HG03175 (cell line): ENCODE measurements around the gene HSD17B8.
A peak's percentile ranks its signal among the peaks of the same experiment; 100 is the strongest.

Experiments
- ATAC-seq: cut with Tn5 transposase; IDR thresholded peaks from one replicate; pipeline ENCODE4 v1.9.1; 2021; ENCODE audit warnings: mild to moderate bottlenecking, moderate library complexity; ENCODE audit not compliant: unreplicated experiment

HSD17B8 gene

GRCh38 chr6:33204415-33205190 lies at the start of gene HSD17B8:
TSS of gene HSD17B8 (plus strand) at chr6:33204655. CDS start at chr6:33204669, 14 bp downstream.
- ATAC-seq, result peak; percentile 58

- ATAC-seq, result no peak
These were observed 47.9 kb upstream of the HSD17B8 start for GRCh38 chr6:33156561-33156960.

- no peak for ATAC-seq
These were observed 47.5 kb upstream of the HSD17B8 start for GRCh38 chr6:33156964-33157363.

GRCh38 chr6:33160096-33160495 lies 44.4 kb upstream of the HSD17B8 start:
- ATAC-seq, result no peak

GRCh38 chr6:33160728-33161344 lies 43.6 kb upstream of the HSD17B8 start:
- no peak for ATAC-seq

GRCh38 chr6:33161354-33162331 lies 42.8 kb upstream of the HSD17B8 start:
- ATAC-seq, result peak; percentile 59

GRCh38 chr6:33163540-33163939 lies 40.9 kb upstream of the HSD17B8 start:
- no peak for ATAC-seq

- no peak for ATAC-seq
These were observed 40.3 kb upstream of the HSD17B8 start for GRCh38 chr6:33164176-33164575.

- ATAC-seq, result no peak
These were observed 39.6 kb upstream of the HSD17B8 start for GRCh38 chr6:33164665-33165373.

DNA sequence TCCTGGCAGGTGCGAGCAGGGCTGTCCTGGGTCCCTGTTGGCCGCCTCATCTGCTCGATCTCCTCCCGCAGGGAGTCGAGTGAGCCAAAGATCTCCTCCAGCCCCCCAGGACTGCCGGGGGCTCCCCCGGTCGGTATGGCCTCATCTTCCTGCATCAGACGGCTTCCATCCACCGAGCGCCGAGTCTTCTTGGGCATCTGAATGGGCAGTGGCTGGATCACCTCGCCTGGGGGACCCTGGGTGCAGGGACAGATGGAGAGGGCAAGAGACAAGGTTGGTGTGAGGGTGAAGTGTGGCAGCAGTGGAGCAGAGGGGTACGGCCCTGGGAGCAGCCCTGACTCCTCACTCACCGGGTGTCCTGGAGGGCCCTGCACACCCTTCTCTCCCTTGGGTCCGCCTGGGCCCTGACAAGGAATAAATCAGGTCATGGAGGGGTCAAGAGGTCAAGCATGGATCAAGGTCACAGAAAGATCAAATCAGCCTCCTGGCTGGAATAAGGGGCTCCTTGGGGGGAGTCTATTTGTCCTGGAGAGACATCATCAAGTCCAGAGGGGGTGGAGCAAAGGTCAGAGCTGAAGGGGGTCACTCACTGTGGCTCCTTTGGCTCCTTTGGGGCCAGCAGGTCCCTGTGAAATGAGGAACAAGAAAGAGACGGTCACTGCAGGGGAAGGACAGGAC lies 38.7 kb upstream of the HSD17B8 start:
- ATAC-seq, result no peak

GRCh38 chr6:33166363-33166762 lies 38.1 kb upstream of the HSD17B8 start:
- ATAC-seq, result no peak

GRCh38 chr6:33166811-33167210 lies 37.6 kb upstream of the HSD17B8 start:
- ATAC-seq, result no peak

DNA sequence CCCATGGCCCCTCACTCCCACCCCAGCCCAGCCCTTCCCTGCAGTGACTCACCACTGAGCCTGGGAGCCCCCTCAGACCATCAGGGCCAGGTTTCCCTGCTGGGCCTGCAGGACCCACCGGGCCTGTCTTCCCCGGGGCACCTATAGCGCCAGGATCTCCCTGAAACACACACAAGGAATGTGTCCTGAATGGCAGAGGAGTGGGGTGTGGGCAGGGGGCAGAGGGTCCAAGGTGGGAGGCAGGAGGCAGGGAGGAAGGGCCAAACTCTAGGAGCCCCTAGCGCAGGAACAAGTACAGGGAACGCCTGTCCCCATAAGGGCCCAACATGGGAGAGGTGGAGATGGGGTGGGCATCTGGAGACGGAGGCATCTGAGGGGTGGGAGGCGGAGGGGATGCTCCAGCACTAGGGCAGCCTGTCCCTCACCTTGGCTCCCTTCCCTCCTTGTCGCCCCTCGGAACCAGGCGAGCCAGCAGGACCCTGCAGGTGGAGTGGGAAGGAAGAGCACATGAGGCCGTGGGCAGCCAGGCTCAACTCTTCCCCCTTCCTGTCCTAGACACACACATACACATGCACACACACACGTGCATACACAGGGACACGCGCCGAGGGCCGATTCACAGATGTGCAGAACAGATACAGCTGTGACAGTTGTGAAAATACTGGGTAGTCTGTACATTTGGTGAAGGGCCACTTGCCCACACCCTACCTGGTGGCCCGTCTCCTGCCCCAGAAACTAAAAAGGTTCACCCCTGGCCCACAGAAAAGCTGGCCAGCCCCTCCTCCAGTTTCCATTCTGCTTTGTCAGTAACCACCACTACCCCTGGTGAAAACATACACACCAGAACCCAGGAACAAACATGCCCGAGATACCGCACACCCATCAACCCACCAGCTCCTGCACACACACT lies 36.8 kb upstream of the HSD17B8 start:
- ATAC-seq, result no peak

DNA sequence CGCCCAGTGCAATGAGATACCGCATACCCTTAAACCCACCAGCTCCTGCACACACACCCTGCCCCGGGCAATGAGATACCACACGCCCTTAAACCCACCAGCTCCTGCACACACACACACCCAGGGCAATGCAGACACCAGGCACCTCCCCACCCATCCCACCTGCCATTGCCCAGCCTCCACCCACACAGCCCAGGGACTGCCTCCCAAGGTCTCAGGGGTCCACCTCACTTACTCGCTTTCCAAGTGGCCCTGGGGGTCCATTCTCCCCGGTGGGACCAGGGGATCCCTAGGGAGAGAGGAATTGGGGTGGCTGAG lies 36.2 kb upstream of the HSD17B8 start:
- no peak for ATAC-seq

DNA sequence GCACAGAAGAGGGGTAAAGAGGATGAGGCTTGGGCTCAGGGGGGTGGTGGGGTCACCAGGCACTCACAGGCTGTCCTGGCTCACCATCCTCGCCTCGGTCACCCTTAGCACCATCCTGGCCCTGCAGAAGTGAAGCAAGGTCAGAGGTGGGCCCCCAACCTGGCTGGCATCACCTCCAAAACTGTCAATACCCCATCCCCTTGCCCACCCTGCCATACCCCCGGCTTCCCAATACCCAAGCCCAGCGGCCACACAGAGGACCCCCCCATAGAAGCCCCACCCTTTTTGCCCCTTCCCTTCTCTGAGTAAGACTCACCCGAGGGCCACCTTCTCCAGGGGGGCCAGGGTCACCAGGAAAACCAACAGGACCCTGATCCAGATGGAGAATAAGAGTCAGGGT lies 35.8 kb upstream of the HSD17B8 start:
- ATAC-seq, result no peak

DNA sequence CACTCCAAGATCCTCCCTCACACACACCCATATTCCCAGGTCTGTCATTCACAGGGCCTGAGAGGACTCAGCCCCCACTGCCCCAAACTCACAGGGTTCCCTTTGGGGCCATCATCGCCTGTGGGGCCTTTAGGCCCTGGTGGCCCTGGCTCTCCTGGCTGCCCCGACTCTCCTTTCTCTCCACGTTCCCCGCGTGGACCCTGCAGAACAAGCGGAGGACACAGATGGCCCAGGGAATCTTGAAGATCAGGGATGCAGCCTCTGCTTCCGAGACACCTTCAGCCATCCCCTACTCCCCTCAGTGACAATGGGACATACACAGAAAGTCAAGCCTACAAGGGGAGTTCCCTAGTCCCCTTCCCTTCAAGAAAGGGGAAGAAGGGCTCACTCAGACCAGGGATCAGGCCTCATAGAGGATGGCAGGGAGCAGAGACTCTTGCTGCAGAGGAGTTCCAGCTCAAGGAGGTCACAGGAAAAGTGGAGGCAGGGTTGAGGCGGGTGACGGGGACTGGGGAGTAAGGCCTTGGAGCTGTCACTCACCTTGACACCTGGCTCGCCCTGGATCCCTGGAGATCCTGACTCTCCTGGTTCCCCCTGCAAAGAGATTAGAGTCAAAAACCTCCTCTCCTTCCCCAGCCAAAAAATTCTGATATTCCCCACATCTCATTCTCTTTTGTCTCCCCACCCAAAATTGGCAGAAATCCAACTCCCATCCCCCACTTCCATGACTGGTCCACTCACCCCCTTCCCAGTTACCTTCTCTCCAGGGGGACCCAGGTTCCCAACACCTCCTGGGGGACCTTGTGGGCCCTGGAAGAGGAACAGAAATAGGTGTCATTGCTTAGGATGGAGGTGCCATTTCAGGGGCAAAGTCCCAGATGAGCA lies 34.9 kb upstream of the HSD17B8 start:
- ATAC-seq, result no peak

- ATAC-seq, result no peak
These were observed 34.1 kb upstream of the HSD17B8 start for GRCh38 chr6:33170176-33171015.
